HG02885 (cell line): ENCODE data around the gene DAB1.
A peak's percentile ranks its signal among the peaks of the same experiment; 100 is the strongest.

Experiments
- ATAC-seq: cut with Tn5 transposase; IDR thresholded peaks from one replicate; pipeline ENCODE4 v1.9.1; 2021; ENCODE audit warnings: mild to moderate bottlenecking; ENCODE audit not compliant: unreplicated experiment, poor library complexity

DAB1 gene

DNA sequence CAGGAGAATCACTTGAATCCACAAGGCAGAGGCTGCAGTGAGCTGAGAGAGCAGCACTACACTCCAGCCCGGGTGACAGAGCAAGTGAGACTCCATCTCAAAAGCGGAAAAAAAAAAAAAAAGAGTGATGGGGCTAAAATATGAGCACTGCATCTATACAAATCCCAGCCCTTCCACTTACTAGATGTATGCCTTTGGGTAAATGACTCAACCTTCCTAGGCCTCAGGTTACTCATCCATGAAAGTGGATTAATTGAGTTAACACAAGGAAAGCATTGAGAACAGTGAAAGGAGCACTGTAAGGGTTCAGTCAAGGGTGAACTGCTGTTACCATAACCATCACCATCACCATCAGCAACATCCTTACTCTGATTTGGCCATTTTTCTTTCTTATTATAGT, 231.6 kb downstream of the DAB1 start:
- no peak for ATAC-seq

DNA sequence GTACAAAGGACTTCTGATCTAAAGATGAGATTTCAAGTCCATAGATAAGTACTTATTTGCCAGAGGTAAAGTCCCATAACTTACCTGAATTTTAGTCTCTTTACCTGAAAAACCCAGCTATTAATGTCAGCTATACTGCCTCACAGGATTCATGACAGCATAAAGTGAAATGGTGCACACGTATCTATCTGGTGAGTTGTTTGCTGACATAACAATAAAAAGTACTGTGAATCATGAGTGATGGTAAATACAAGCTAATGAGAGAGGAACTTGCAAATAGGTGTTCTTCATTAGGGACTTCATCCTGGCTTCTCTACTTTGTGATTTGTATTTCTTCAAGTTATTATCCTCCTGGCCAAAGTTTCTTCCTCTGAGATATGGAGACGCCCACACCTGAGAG, 233.0 kb downstream of the DAB1 start:
- ATAC-seq: no peak

DNA sequence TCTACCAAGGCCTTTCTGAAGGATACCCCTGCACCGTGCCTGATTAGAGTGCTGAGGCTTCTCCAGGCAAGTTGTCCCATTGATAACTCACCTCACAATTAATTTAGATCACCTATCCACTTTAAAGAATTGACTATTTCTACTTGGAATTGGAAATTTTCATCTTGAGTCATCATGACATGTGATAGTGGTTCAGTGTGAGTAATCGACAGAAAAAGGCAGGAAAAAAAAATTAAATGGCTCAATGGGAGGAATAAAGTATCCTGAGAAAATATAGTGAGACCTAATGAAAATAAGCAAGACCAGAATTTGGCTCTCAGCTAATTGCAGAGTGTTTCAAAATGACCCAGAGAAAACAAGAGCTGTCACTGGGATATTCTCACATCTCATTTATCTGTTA, 235.7 kb downstream of the DAB1 start:
- no peak for ATAC-seq

DNA sequence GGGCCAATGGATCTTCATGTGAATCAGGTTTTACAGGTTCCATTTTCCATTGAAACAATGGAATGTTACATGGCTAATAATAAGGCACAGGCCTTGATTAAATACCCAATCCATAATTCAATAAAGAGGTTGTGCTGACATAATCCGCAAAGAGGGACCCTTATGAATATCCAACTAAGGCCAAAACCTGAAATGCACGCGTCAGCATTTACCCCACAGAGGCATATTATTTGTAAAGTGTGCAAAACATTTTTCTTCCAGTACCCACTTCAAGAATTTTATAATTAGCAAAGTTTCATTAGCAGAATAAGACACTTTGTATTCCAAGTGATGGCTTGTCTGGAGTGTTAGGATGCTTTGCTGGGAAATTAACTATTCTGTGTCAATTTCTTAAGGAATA, 237.4 kb downstream of the DAB1 start:
- ATAC-seq: no peak

DNA sequence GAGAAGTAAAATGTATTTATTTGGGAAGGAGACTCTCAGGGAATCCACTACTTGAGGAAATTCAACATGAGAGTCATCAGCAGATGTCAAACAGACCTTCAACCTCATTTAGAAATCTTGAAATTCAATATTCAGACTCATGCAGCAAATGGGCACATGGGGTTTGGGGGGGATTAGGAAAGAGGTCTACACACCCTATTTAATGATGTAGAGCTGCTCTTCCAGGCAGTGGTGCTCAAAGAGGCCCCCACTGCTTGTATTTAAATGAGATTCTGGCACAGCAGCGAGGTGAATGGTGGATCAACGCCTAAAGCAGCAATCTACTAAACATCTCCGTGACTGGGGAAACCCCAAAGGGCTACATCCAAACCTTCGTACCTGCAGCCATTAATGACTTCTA, 244.9 kb downstream of the DAB1 start:
- ATAC-seq: no peak

DNA sequence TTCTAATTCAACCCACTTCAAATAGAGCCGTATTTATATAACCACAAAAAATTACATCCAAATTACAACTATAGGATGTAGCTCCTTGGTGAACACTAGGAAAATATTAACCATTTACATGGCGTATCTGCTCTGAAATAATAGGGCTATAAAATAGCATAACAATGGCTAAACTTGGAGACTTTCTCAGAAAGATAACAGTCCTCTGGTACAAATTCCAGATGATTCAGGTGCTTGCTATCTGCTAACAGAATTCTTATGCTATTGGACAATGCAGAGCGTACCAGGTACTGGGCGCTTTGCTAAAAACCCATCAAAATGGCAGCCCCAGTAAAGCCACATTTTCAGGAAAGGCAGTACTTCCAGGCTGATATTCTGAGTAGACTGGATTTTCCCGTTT, 248.4 kb downstream of the DAB1 start:
- no peak for ATAC-seq

DNA sequence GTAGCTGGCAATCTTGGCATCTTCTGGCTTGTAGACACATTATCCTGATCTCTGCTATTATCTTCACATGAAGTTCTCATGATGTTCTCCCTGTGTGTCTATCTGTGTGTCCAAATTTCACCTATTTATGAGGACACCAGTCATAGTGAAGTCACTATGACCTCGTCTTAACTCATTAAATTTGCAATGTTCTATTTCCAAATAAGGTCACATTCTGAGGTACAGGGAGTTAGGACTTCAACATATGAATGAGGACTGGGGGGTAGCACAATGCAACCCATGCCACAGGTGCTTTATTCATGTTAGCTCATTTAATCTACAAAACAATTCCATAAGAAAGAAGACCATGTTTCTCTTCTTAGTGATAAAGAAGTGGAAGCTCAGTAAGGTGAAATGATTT, 251.8 kb downstream of the DAB1 start:
- ATAC-seq: no peak

DNA sequence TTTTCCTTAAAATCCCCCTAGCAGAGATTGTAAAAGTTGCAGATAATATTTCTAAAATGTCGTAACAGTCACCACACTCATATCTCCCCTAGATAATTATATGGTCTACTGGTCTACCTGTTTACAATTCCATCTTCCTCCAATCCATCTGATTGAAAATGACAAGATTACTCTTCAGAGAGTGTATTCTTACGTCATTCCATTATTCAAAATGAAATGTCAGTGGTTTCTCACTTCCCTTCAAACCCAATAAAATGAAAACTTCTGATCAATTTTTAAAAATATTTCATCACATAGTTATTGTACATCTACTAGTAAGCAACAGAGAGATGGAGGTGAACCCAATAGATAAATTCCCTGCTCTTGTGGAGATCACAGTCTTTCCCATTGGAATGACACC, 255.9 kb downstream of the DAB1 start:
- peak; percentile 59 for ATAC-seq

DNA sequence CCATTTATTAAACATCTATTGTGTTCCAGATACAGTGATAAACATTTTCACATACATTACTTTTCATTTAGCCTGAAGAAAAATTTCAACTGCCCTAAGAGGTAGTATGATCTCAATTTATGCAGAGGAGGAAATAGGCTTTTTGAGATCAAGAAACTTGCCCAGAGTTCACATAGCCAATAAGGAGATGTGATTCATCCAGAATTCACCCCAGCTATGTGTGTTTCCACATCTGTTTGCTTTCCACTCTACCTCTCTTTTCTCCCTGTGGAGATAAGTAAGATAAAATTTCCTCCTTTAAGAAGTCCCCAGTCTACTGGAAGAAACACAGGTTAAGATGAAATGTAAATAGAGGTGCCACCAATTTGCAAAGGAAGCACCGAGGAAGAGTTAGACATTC, 258.3 kb downstream of the DAB1 start:
- no peak for ATAC-seq

DNA sequence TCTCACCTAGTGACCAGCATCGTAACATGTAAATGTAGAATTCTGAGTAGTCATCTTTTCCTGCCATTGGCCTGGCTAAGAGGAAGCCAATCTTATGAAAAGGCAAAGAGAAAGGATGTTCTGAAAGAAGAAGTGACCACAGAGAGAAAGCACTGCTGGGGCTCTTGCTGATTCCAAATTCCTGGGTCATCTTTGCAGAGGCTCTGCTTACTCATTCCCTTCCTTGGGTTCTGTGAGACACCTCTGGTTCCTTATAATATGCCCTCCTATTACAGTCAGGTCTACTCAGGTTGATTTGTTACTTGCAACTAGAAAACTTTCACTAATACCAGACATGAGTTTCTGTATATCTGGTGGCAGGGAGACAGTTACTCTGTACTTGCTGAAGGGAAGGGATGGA, 259.3 kb downstream of the DAB1 start:
- no peak for ATAC-seq

DNA sequence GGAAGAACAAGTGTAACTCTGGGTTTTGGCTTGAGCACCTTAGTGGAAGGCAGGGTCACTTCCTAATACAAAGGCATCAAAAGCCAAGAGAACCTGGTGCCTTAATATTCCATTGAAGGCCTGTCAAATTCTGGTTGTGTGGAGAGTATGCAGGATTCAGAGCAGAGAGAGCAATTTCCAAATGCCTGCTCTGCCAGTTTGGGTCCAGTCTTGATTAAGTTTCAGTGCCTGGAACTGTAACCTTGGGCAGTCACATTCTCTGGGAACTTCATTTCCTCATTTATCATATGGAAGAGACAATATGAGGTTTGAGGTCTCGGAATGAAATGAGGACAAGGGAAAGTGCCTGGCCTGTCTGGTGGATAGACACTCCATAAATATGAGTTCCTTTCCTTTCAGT, 260.1 kb downstream of the DAB1 start:
- no peak for ATAC-seq

DNA sequence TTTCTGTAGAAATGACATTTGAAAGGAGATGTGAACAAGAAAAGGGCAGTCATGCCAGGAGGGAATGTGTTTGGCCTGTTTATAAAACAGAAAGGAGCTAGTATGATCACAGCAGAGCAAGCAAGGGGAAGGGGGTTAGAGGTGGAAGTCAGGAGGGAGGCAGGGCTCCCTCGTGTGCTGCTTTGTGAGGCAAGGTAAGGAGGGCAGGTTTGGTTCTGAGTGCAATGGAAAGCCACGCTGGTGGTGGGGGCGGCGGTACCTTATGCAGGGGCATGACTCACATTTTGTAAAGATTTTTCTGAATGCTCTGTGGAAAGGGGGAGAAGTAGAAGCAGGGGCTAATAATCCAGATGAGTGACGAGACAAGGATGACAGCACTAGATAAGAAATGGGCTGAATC, 260.5 kb downstream of the DAB1 start:
- no peak for ATAC-seq

DNA sequence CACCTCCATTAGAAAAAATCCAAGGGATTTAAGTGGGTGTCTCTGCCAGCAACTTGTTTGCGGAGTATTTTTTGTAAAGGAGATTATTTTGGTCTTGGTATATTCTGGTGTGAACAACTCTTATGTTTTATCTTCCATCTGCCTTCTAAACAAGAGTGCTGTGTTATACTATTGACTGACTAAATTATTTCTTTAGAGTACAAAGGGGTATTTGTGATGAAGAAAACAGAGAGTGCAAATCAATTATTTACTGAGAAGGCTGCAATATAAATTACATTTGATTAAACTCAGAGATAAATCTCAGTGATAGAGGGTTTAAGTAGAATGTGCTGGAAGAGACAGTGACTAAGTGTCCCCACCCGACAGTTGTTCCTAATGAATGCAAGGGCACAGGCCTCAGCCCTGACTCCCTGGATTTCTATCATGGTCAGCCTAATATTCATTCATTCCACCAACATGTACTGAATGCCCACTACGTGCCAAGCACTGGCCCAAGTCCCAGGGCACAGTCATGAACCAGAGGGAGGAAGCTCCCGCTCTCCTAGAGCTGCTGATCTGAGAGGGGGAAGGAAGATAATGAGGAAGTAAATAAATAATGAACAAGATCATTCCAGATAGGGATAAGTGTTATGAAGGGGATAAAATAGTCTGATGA, 261.1 kb downstream of the DAB1 start:
- ATAC-seq: no peak

DNA sequence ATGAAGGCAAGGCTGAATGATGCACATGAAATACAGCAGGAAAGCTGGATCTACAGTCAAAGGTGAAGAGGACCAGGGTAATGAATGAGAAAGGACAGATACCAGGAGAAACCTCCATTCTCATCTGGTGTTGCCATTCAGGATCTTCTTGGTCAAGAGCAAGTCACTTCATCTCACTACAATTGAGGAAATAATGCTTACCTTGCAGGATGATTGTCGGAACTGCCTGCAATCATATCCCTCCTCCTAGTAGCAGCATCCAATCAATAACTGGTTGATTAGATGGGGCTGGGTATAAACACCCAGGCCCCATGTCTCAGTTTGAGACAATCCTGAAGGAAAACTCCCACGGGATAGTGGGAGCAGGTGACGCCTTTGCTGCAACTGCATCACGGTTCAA, 263.3 kb downstream of the DAB1 start:
- ATAC-seq: no peak

DNA sequence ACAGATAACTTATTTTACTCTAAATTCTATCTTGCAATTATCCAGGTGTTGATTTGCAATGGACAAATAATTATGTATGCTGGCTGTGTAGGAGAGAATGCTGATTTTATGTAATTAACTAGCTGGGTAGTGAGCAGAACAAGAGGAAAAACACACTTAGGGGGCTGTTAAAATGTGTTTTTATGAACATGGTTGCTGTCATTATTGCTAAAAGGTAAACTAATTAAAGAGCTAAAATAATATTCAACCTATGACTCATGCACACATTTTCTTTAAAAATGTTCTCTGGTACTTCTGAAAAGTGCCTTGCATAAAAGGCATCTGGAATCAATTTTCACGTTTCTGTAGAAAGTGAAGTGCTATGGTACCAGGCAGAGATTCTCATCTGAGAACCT, 265.3 kb downstream of the DAB1 start:
- no peak for ATAC-seq

DNA sequence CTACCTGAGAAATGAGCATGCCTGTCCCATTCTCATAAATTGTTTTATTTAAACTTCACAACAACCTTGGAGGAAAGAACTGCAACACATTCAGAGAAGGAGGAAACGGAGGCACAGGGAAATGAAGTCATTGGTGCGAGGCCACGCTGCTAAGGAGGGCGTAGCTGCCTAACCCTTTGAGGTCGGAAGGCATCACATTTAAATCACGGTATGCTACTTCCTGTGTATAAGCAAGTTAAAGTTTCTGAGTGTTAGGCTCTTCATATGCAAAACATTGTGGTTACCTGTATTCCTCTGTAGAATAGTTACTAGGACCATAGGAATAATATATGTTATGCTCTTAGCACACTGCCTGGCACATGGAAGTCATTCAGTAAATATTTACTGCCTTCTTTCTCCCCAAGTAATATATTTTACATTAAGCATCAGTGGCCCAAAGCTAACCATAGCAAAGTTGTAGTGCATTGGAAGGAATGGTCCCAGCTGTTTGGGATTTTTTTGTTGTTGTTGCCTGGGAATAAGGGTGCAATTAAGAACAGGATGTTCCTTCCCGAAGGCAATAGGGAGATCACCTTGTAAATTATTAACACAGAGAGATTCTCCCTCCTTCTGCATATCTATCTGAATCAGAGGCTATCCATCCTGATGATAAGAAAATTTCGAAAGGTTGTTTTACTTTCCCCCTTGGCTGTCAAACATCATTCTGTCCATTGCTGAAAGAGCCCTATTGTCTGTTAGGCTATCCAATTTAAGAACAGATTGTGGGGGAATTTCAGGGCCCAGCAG, 265.8 kb downstream of the DAB1 start:
- no peak for ATAC-seq

DNA sequence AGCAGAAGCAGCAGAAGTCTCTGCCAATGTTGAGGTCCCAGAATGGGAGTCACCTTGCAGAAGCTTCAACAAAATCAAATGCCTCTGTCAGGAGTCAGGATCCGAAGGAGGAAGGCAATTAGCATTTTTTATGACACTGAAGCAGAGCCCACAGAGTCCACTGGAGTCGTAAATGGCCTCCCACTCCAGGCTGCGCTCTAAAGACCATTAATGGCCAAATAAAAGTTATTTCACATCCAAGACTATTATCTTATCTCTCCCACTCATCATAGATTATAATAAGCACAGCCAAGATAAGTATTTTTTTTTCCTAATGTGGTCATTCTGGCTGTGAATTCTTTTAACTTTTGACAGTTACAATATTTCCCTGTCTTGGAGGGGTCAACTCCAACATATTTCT, 267.0 kb downstream of the DAB1 start:
- ATAC-seq: no peak

DNA sequence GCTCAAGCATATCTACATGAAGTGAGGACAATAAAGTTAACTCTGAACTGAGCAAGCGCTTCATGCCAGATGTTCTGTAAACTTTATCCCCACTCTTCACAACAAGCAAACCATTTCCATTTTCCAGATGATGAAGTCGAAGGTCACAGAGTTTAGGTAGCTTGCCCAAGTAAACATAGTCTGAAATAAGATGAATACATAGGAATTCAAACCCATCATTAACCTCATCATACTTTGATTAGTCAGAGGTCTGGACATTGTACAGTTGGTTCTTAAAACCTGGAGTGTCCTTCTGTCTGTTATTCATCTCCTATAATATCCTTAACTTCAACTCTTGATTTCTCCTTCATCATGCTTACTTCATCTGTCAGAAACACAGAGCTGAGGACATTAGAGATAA, 277.8 kb downstream of the DAB1 start:
- no peak for ATAC-seq

DNA sequence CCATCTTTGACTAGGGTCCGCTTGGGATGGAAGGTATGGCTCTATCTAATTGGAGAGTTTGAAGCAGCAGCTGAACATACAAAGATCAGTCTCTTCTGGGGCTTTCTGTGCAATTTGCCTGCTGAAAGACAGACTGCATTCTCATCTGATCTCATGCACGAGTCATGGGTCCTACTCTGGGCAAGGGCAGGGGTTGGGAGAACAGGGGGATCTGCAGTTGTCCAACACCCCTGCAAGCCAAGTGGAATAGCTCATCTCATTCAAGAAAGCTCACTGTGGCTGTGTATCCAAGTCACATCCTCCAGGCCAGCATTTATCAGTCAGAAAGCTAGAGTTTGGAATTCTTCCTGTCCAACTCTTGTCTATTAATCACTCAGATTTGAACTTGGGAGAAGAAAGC, 280.9 kb downstream of the DAB1 start:
- ATAC-seq: no peak

DNA sequence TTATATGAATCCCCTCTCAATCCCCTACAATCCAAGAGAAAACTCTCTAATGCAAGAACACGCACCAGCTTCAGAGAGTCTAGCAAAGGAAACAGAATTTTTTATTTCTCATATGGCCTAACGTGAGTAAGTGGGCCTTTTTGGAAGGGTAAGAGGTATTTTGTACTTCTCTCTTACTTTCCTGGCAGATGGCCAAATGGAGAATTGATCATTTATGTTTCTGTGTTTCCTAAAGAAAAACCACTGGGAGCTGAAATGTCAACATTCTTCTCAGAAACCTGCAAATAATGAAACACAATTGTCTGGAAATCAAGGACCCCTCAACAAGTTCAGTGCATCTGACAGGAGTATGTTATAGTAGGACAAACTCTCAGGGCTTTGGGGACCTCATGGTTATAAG, 281.7 kb downstream of the DAB1 start:
- no peak for ATAC-seq

DNA sequence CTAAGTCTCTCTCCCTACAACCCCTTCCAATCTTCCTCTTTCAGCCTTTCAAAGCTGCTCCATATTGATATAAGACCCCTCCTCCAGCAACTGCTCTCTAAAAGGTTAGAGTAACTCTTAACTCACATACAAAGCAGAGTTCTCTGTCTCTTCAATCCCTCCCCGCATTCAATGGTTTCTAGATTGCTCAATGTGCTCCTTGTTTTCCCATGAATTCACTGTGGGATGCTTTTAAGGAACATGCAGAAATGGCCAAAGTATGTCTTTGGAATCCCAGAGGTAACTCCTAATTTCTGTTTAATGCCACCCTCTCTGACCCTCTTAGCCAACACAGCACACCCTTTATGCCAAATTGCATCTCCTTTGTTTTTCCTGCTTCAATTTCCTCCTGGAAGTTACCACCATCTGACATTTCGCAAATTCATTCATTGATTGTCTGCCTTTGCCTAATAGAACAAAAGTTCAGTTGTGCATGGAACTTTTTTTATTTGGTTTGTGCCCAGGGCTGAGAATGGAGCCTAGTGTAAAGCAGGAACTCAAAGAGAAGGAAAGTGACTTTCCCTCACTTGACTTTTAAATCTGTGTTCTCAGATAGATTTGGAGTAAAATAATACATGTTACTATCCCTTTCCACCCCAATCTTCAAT, 285.3 kb downstream of the DAB1 start:
- ATAC-seq: no peak

DNA sequence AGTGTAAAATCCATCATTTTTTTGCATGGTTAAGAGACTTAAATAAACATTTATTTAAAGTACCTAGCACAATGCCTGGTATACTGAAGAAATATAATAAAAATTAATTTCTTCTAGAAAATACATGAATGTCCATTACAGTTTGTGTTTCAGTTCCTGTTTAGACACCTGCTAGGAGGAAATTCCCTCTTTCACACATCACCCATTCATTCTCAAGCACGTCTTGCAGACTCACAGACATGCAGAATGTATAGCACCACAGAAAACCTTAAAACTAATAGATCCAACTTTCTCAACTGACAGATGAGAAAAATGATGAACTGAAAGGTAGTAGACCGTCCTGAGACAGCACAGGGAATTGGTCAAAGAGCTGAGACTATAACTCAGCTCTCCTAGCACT, 285.9 kb downstream of the DAB1 start:
- peak; percentile 75 for ATAC-seq
